ENCODE results near the gene AATK.

AATK gene

GRCh38 chr17:81191646-81192045 lies 25.6 kb upstream of the AATK start:
- Mint-ChIP-seq H3K27ac (no peak overlapping the region), H3K9me3 (no peaks in the 10 kb centered on the region), H3K4me1 (no peaks in the 10 kb centered on the region), H3K27me3 (ENCODE audit: low read depth) (no peaks in the 10 kb centered on the region), H3K4me3 (no peak overlapping the region), H3K36me3 (ENCODE audit: low read depth) (peaks cover 4% of the 10 kb centered on the region)
- TF ChIP-seq CTCF (IDR thresholded peaks at IDR 0.05; ENCODE audit: unreplicated experiment in 3 of 3): no peak

GRCh38 chr17:81191116-81191515 lies 25.1 kb upstream of the AATK start:
- H3K4me3 Mint-ChIP-seq: no peak overlapping the region
- no peaks in the 10 kb centered on the region for H3K27me3 Mint-ChIP-seq (ENCODE audit: low read depth)
- H3K36me3 Mint-ChIP-seq (ENCODE audit: low read depth): peaks cover 4% of the 10 kb centered on the region
- TF ChIP-seq CTCF (IDR thresholded peaks at IDR 0.05; ENCODE audit: unreplicated experiment in 3 of 3): no peak
- H3K9me3 Mint-ChIP-seq: no peaks in the 10 kb centered on the region
- no peak overlapping the region for H3K27ac Mint-ChIP-seq
- no peaks in the 10 kb centered on the region for H3K4me1 Mint-ChIP-seq

GRCh38 chr17:81190591-81190990 lies 24.6 kb upstream of the AATK start:
- Mint-ChIP-seq H3K27ac (no peak overlapping the region), H3K4me3 (no peak overlapping the region), H3K9me3 (no peaks in the 10 kb centered on the region), H3K4me1 (no peaks in the 10 kb centered on the region), H3K27me3 (ENCODE audit: low read depth) (no peaks in the 10 kb centered on the region), H3K36me3 (ENCODE audit: low read depth) (peaks cover 4% of the 10 kb centered on the region)
- TF ChIP-seq CTCF (IDR thresholded peaks at IDR 0.05; ENCODE audit: unreplicated experiment in 3 of 3): no peak

GRCh38 chr17:81189670-81190530 lies 23.9 kb upstream of the AATK start:
- Mint-ChIP-seq H3K27ac (no peak overlapping the region), H3K9me3 (no peaks in the 10 kb centered on the region), H3K4me3 (no peak overlapping the region), H3K4me1 (peaks cover 4% of the 10 kb centered on the region), H3K27me3 (ENCODE audit: low read depth) (no peaks in the 10 kb centered on the region), H3K36me3 (ENCODE audit: low read depth) (peaks cover 4% of the 10 kb centered on the region)
- peak in 2 of 3 experiments; percentile 23 to 26 for TF ChIP-seq CTCF (IDR thresholded peaks at IDR 0.05; ENCODE audit: unreplicated experiment in 3 of 3)

- Mint-ChIP-seq H3K4me1 (peaks cover 10% of the 10 kb centered on the region), H3K9me3 (no peaks in the 10 kb centered on the region), H3K4me3 (no peak overlapping the region), H3K36me3 (ENCODE audit: low read depth) (no peaks in the 10 kb centered on the region), H3K27ac (no peak overlapping the region), H3K27me3 (ENCODE audit: low read depth) (no peaks in the 10 kb centered on the region)
- TF ChIP-seq CTCF (IDR thresholded peaks at IDR 0.05; ENCODE audit: unreplicated experiment in 3 of 3): no peak
These were observed 23.0 kb upstream of the AATK start for GRCh38 chr17:81189016-81189415.

- Mint-ChIP-seq H3K4me1 (peaks cover 10% of the 10 kb centered on the region), H3K36me3 (ENCODE audit: low read depth) (no peaks in the 10 kb centered on the region), H3K4me3 (no peak overlapping the region), H3K27me3 (ENCODE audit: low read depth) (no peaks in the 10 kb centered on the region), H3K9me3 (no peaks in the 10 kb centered on the region), H3K27ac (no peak overlapping the region)
- TF ChIP-seq CTCF (IDR thresholded peaks at IDR 0.05; ENCODE audit: unreplicated experiment in 3 of 3): no peak
These were observed 22.4 kb upstream of the AATK start for GRCh38 chr17:81188491-81188840.
